DOHH2 (cell line): ENCODE measurements around the gene PEX11B.

Experiments
- H3F3A ChIP-seq: fragments of 200-600 bp; sonication (generic), shearing (Covaris generic); 2 replicates; pipeline ENCODE4 v1.6.0; 2016; ENCODE audit warnings: antibody characterized with exemption, mild to moderate bottlenecking; ENCODE audit not compliant: control insufficient read depth, insufficient read depth
- H3K27ac ChIP-seq: fragments of 200-600 bp; sonication (generic); 2 replicates; pipeline ENCODE4 v1.5.1; 2014; ENCODE audit warnings: low read depth, mild to moderate bottlenecking, low read length, moderate library complexity
- H3K27me3 ChIP-seq: fragments of 200-600 bp; sonication (generic); 2 replicates; pipeline ENCODE4 v1.6.1; 2014; ENCODE audit warnings: mild to moderate bottlenecking, low read length, mixed read lengths; ENCODE audit not compliant: control insufficient read depth
- H3K36me3 ChIP-seq: fragments of 200-600 bp; sonication (generic); 2 replicates; pipeline ENCODE4 v1.6.1; 2014; ENCODE audit warnings: mild to moderate bottlenecking, low read length, moderate library complexity, mixed read lengths; ENCODE audit not compliant: control insufficient read depth
- H3K4me1 ChIP-seq: fragments of 200-600 bp; sonication (generic); 2 replicates; pipeline ENCODE4 v1.6.1; 2014; ENCODE audit warnings: mild to moderate bottlenecking, low read length, mixed read lengths; ENCODE audit not compliant: control insufficient read depth
- H3K4me2 ChIP-seq: fragments of 200-600 bp; sonication (generic); 2 replicates; pipeline ENCODE4 v1.6.0; 2014; ENCODE audit warnings: mild to moderate bottlenecking, low read length, moderate library complexity
- H3K4me3 ChIP-seq: fragments of 200-600 bp; sonication (generic); 2 replicates; pipeline ENCODE4 v1.5.1; 2014; ENCODE audit warnings: mild to moderate bottlenecking, low read length, mixed read lengths
- H3K79me2 ChIP-seq: fragments of 200-600 bp; sonication (generic); 2 replicates; pipeline ENCODE4 v1.6.1; 2014; ENCODE audit warnings: mild to moderate bottlenecking, low read length, mixed read lengths; ENCODE audit not compliant: control insufficient read depth
- H3K9me2 ChIP-seq: fragments of 200-600 bp; sonication (generic); replicated peaks from 2 replicates; pipeline ENCODE4 v1.6.1; 2014; ENCODE audit warnings: mild to moderate bottlenecking, low read length, mixed read lengths; ENCODE audit not compliant: control insufficient read depth
- H3K9me3 ChIP-seq: fragments of 200-600 bp; sonication (generic); 2 replicates; pipeline ENCODE4 v1.6.1; 2014; ENCODE audit warnings: antibody characterized with exemption, low read length, mixed read lengths; ENCODE audit not compliant: control insufficient read depth, insufficient read depth
- H4K20me1 ChIP-seq: fragments of 200-600 bp; sonication (generic); 2 replicates; pipeline ENCODE4 v1.6.0; 2014; ENCODE audit warnings: low read depth, mild to moderate bottlenecking, antibody characterized with exemption, low read length, moderate library complexity; ENCODE audit not compliant: control insufficient read depth, insufficient read depth
- CTCF ChIP-seq: fragments of 200-600 bp; sonication (generic); IDR thresholded peaks from one replicate; pipeline ENCODE4 v1.5.1; 2014; ENCODE audit warnings: antibody characterized with exemption, mild to moderate bottlenecking, low read depth, low read length; ENCODE audit not compliant: poor library complexity, severe bottlenecking
- EZH2phosphoT487 ChIP-seq: fragments of 200-600 bp; sonication (generic); IDR thresholded peaks from 2 replicates; pipeline ENCODE4 v1.6.1; 2017; ENCODE audit warnings: borderline replicate concordance, mild to moderate bottlenecking, antibody characterized with exemption, low read length, moderate library complexity, mixed read lengths

Gene PEX11B

GRCh38 chr1:145863282-145864018 lies 55.1 kb downstream of the PEX11B start:
- no peaks in the 10 kb centered on the region for H3K9me3 ChIP-seq
- H4K20me1 ChIP-seq: no peaks in the 10 kb centered on the region
- no peaks in the 10 kb centered on the region for H3K36me3 ChIP-seq
- H3K4me2 ChIP-seq: no peak overlapping the region
- no peak overlapping the region for H3K4me3 ChIP-seq
- H3F3A ChIP-seq: peaks cover 5% of the 10 kb centered on the region; the same call in 1 of the 2 replicates
- peaks cover 5% of the 10 kb centered on the region for H3K4me1 ChIP-seq
- no peaks in the 10 kb centered on the region for H3K79me2 ChIP-seq
- no peaks in the 10 kb centered on the region for H3K9me2 ChIP-seq
- TF ChIP-seq EZH2phosphoT487 (no peak), CTCF (no peak)
- peaks cover 44% of the 10 kb centered on the region for H3K27me3 ChIP-seq
- no peak overlapping the region for H3K27ac ChIP-seq
